GM21619 (cell line): ENCODE measurements around the gene EAPP.
"Not testable (repeated sequence)": the region's sequence is repeated elsewhere in the genome, so short reads cannot be mapped to it uniquely, and the experiment has no call there.

Experiments
- ATAC-seq: cut with Tn5 transposase; IDR thresholded peaks from one replicate; pipeline ENCODE4 v1.9.1; 2021; ENCODE audit not compliant: unreplicated experiment

The EAPP gene

DNA sequence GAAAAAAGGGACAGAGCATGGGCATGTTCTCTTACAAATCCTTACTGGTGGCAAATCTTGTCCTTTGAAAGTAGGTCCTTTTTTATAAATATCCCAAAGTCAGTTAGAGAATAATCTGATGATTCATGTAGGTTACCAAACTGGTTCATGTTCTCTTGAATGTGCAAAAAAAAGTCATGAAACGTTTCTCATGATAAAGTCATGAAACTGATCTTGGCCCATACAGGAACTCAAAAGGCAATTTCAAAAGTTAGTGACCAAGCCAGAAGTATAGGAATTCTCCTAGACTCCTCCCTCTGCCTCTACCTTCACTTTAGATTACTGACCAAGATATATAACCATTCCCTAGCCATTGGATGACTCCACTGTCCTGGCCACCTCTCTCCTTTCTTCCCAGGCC lies 50.2 kb downstream of the EAPP start:
- no peak for ATAC-seq

DNA sequence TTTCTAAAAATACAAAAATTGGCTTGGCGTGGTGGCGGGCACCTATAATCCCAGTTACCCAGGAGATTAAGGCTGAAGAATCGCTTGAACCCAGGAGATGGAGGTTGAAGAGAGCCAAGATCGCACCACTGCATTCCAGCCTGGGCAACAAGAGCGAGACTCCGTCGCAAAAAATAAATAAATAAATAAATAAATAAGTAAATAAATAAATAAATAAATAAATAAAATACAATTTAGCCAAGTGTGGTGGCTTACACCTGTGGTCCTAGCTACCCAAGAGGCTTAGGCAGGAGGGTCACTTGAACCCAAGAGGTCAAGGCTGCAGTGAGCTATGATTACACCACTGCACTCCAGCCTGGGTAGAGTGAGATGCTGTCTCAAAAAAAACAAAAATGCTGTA lies 51.0 kb downstream of the EAPP start:
- no peak for ATAC-seq

DNA sequence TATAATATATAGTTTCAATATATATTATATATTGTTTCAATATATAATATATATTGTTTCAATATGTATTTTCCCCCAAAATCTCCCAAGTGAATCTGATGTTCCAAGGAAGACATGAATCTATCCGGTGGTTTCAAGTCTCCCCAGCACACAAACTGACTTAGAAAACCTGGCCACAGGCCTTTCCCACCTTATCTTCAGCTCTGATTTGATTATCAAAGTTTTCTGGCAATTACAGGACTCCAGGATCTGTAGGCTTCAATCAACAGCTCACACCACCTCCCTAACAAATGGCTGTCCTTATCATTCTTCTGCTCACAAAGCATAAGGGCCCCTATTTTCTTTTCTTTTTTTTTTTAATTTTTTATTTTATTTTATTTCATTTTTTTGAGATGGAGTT lies 54.8 kb downstream of the EAPP start:
- ATAC-seq: no peak

DNA sequence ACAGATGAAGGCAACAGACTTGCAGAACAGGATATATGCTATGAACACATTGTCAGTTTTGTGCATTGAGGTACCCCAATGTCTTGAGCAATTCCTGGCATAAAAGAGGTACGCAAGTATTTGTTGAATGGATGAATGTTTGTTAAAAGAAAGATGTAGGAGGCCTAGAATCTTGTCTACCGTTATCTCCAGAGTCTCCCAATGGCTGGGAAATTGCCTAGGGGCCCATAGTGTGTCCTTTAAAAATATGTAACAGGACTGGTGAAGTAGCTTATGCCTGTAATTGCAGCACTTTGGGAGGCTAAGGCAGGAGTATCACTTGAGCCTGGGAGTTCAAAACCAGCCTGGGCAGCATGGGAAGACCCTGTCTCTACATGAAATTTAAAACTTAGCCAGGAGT lies 57.0 kb downstream of the EAPP start:
- ATAC-seq: no peak

DNA sequence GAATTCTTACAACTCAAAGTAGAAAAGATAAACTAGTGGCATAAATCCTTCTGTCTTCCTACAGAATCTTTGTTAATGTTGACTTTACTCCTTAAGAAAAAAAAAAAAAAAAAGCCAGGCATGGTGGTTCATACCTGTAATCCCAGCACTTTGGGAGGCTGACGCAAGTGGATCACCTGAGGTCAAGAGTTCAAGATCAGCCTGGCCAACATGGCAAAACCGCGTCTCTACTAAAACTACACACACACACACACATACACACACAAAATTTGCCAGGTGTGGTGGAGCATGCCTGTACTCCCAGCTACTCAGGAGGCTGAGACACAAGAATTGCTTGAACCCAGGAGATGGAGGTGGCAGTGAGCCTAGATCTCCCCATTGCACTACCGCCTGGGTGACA lies 59.8 kb downstream of the EAPP start:
- no peak for ATAC-seq

DNA sequence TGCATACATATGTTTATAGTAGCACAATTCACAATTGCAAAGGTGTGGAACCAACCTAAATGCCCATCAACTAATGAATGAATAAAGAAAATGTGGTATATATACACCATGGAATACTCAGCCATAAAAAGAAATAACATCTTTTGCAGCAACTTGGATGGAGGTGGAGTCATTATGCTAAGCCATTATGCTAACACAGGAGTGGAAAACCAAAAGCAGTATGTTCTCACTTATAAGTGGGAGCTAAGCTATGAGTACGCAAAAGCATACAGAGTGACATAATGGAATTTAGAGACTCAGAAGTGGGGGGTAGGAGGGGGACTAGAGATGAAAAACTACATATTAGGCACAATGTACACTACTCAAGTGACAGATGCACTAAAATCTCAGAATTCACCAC lies 61.2 kb downstream of the EAPP start:
- no peak for ATAC-seq

DNA sequence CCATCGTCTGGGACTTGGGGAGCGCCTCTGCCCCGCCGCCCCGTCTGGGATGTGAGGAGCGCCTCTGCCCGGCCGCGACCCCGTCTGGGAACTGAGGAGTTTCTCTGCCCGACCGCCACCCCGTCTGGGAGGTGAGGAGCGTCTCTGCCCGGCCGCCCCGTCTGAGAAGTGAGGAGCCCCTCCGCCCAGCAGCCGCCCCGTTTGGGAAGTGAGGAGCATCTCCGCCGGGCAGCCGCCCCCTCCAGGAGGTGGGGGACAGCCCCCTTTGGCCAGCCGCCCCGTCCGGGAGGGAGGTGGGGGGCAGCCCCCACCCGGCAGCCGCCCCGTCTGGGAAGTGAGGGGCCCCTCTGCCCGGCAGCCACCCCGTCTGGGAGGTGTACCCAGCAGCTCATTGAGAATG lies 63.5 kb downstream of the EAPP start:
- not testable (repeated sequence) for ATAC-seq

DNA sequence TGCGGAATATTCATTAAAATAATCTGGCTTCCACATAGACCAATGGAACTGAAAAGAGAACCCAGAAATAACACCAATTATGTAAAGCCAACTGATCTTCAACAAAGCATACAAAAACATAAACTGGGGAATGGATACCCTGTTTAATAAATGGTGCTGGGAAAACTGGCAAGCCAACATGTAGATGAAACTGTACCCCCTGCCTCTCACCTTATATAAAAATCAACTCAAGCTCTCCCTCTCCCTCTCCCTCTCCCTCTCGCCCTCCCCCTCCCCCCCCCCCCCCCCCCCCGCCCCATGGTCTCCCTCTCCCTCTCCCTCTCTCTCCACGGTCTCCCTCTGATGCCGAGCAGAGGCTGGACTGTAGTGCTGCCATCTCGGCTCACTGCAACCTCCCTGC lies 64.3 kb downstream of the EAPP start:
- no peak for ATAC-seq

DNA sequence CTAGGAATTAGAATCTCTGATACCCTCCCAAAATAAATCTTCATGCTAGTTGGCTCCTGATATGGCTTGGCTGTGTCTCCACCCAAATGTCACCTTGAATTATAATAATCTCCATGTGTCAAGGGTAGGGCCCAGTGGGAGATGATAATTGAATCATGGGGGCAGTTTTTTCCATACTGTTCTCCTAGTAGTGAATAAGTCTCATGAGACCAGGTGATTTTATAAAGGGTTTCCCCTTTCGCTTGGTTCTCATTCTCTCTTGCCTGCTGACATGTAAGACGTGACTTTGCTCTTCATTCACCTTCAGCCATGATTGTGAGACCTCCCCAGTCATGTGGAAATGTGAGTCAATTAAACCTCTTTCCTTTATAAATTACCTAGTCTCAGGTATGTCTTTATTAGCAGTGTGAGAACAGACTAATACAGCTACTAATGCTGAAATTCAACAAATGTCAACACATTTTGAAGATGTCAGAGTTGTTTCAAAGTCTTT lies 65.3 kb downstream of the EAPP start:
- ATAC-seq: no peak

DNA sequence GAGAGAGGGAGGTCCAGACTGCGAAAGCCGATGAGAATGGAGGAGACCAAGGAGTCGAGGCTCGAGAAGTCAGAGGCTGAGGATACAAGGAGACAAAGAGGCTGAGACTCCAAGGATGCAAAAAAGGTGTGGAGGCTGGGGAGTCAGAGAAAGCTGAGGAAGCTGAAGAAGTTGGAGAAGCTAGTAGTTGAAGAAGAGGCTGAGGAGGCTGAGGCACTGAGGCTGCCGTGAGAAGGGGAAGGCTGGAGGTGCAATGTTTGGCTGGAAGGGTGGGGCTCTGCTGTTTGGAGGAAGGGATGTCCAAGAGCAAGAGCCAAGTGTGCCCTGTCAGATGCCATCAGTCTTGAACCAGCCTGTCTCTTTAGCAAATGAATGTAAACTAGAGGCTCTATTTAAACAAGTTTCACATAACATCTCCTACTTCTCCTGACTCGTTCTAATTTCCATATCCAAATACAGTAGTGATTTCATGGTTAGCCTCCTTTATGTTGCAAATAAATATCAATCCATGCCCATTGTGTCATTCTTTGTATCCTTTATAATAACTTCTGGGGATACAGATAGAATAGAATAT lies 66.7 kb downstream of the EAPP start:
- no peak for ATAC-seq

DNA sequence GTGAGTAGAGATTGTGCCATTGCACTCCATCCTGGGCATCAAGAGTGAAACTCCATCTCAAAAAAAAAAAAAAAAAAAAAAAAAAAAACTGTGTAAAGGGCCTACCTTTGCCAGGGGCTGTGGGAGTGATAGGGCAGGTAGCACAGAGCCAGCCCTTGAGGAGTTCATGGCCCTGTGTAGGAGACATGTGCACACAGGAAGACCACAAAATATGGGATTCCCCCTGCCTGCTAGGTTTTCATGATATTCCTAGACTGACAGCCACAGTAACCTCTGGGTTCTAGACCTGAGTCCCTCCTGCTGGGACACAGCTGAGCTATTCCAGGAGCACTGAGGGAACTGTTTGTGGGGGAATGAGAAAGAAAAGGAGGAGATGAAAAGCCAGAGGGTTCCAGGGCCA lies 69.2 kb downstream of the EAPP start:
- no peak for ATAC-seq

DNA sequence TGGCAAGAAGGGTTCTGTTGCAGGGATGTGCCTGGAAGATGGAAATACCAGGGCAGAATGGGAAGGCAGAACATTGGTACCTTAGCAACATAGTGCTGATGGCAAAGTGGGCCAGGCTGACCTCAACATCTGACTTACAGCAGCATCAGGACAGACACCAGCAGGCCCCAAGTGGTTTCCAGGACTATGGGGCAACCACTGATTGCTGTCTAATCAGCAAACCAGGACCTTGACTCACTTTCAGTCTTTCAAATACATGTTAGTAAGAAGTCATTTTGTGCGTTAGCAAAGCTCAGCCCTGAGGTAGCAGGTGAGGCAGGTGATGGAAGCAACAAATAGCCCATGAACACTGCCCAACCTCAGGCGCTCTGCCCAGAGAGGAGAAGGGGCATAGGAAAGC lies 72.8 kb downstream of the EAPP start:
- ATAC-seq: no peak
